SK-N-SH (cell line): ENCODE results near the gene CALML6. TPM values are rescaled to one million over a fixed set of nuclear protein-coding genes. Genes with fewer than 3 reads are reported as not detected.

ENCODE experiments used
- CTCF ChIA-PET: fragments of 300-600, 350-600 bp; formaldehyde crosslinking; extraction: SDS; loops from one replicate; lab custom pipeline; 2021; lab: Yijun Ruan, JAX
- POLR2A ChIA-PET: fragments of 350-600 bp; sonication (Branson Sonifier 250); formaldehyde crosslinking; extraction: SDS; loops from one replicate; lab custom pipeline; 2020; ENCODE audit warnings: antibody characterized with exemption, inconsistent platforms; lab: Yijun Ruan, JAX
- DNase-seq: peaks from one replicate; pipeline ENCODE4 v3.0.0; 2012
- H2AFZ ChIP-seq: fragments of 200-600 bp; sonication (generic); 2 replicates; pipeline ENCODE4 v1.8.1; 2016; ENCODE audit warnings: antibody characterized with exemption, mild to moderate bottlenecking, low read depth
- H3F3A ChIP-seq: fragments of 200-600 bp; sonication (generic); replicated peaks from 2 replicates; pipeline ENCODE3; 2016; ENCODE audit warnings: antibody characterized with exemption, mild to moderate bottlenecking; ENCODE audit not compliant: insufficient read depth
- H3K27ac ChIP-seq, 2 experiments: fragments of 200-500 bp in 1 of 2; fragments of 200-600 bp in 1 of 2; sonication (Bioruptor generic) in 1 of 2; sonication (generic), shearing (Covaris generic) in 1 of 2; 2 replicates each; pipeline versions ENCODE4 v1.5.1 to v1.6.1; 2014 to 2016; ENCODE audit warnings: low read depth in 2 of 2, inconsistent platforms in 1 of 2, low read length in 1 of 2, mild to moderate bottlenecking in 1 of 2, mixed read lengths in 1 of 2
- H3K27me3 ChIP-seq: fragments of 200-600 bp; sonication (generic), shearing (Covaris generic); 2 replicates; pipeline ENCODE4 v1.6.1; 2016; ENCODE audit warnings: mixed run types; ENCODE audit not compliant: insufficient read depth
- H3K36me3 ChIP-seq, 2 experiments: fragments of 200-500 bp in 1 of 2; fragments of 200-600 bp in 1 of 2; sonication (Bioruptor generic) in 1 of 2; sonication (generic) in 1 of 2; replicated peaks in 1 of 2; 2 replicates each; pipeline versions ENCODE3 to v1.5.1; 2014 to 2016; ENCODE audit warnings: low read length in 1 of 2, mild to moderate bottlenecking in 1 of 2; ENCODE audit not compliant: insufficient read depth in 2 of 2, control insufficient read depth in 1 of 2
- H3K4me1 ChIP-seq, 2 experiments: fragments of 200-500 bp in 1 of 2; fragments of 200-600 bp in 1 of 2; sonication (Bioruptor generic) in 1 of 2; sonication (generic), shearing (Covaris generic) in 1 of 2; 2 replicates each; pipeline versions ENCODE4 v1.5.1 to v1.6.1; 2014 to 2016; ENCODE audit warnings: low read depth in 1 of 2, low read length in 1 of 2, mixed run types in 1 of 2; ENCODE audit not compliant: insufficient read depth in 2 of 2, control insufficient read depth in 1 of 2
- H3K4me2 ChIP-seq: fragments of 200-600 bp; sonication (generic), shearing (Covaris generic); 2 replicates; pipeline ENCODE4 v1.6.1; 2017; ENCODE audit warnings: mixed run types
- H3K4me3 ChIP-seq, 2 experiments: fragments of 200-500 bp in 1 of 2; fragments of 200-600 bp in 1 of 2; sonication (Bioruptor generic) in 1 of 2; sonication (generic), shearing (Covaris generic) in 1 of 2; 2 replicates each; pipeline versions ENCODE4 v1.5.1 to v1.8.1; 2014 to 2016; ENCODE audit warnings: low read depth in 2 of 2, inconsistent platforms in 1 of 2, low read length in 1 of 2, mild to moderate bottlenecking in 1 of 2, mixed read lengths in 1 of 2, moderate library complexity in 1 of 2
- H3K79me2 ChIP-seq: fragments of 200-600 bp; sonication (generic); 2 replicates; pipeline ENCODE4 v1.8.1; 2017; ENCODE audit warnings: mild to moderate bottlenecking; ENCODE audit not compliant: insufficient read depth
- H3K9ac ChIP-seq: fragments of 200-600 bp; sonication (generic); 2 replicates; pipeline ENCODE4 v1.6.1; 2017; ENCODE audit warnings: mixed run types
- H3K9me2 ChIP-seq: fragments of 200-600 bp; sonication (generic); 2 replicates; pipeline ENCODE4 v1.6.1; 2017; ENCODE audit warnings: mixed run types
- H3K9me3 ChIP-seq: fragments of 200-600 bp; sonication (generic); 2 replicates; pipeline ENCODE4 v1.6.1; 2017; ENCODE audit warnings: mixed run types, mild to moderate bottlenecking, moderate library complexity
- H4K20me1 ChIP-seq: fragments of 200-600 bp; sonication (generic); 2 replicates; pipeline ENCODE4 v1.6.1; 2017; ENCODE audit warnings: mild to moderate bottlenecking, mixed run types; ENCODE audit not compliant: insufficient read depth
- CHD2 ChIP-seq: fragments of 150-350 bp; IDR thresholded peaks from 2 replicates; pipeline ENCODE4 v1.6.1; 2018; ENCODE audit warnings: low read length; ENCODE audit not compliant: partially characterized antibody
- EZH2phosphoT487 ChIP-seq: fragments of 200-600 bp; sonication (generic); IDR thresholded peaks from 2 replicates; pipeline ENCODE4 v1.6.1; 2017; ENCODE audit warnings: low read depth, mixed run types, mild to moderate bottlenecking, antibody characterized with exemption, moderate library complexity, borderline replicate concordance
- FOSL2 ChIP-seq: IDR thresholded peaks from 2 replicates; pipeline ENCODE4 v1.4.0; 2012; ENCODE audit warnings: low read depth, mild to moderate bottlenecking, moderate library complexity, borderline replicate concordance
- FOXM1 ChIP-seq: IDR thresholded peaks from 2 replicates; pipeline ENCODE4 v1.4.0; 2012; ENCODE audit warnings: low read depth, mild to moderate bottlenecking
- GABPA ChIP-seq: IDR thresholded peaks from 2 replicates; pipeline ENCODE4 v1.4.0; 2012; ENCODE audit warnings: low read depth, mild to moderate bottlenecking
- JUND ChIP-seq: IDR thresholded peaks from 2 replicates; pipeline ENCODE4 v1.4.0; 2012
- NFIC ChIP-seq: IDR thresholded peaks from 2 replicates; pipeline ENCODE4 v1.4.0; 2012; ENCODE audit warnings: borderline replicate concordance
- NRF1 ChIP-seq: IDR thresholded peaks from 2 replicates; pipeline ENCODE4 v1.6.1; 2012; ENCODE audit warnings: low read depth, mild to moderate bottlenecking, low read length
- RAD21 ChIP-seq: IDR thresholded peaks from 2 replicates; pipeline ENCODE4 v1.6.1; 2012; ENCODE audit warnings: mild to moderate bottlenecking, low read length
- RCOR1 ChIP-seq: fragments of 150-350 bp; IDR thresholded peaks from 2 replicates; pipeline ENCODE4 v1.6.1; 2017; ENCODE audit warnings: antibody characterized with exemption, low read length
- RFX5 ChIP-seq: IDR thresholded peaks from 2 replicates; pipeline ENCODE4 v1.6.1; 2012; ENCODE audit warnings: mild to moderate bottlenecking, improper control_type of control experiment, low read length
- RXRA ChIP-seq: IDR thresholded peaks from 2 replicates; pipeline ENCODE4 v1.4.0; 2012; ENCODE audit warnings: low read depth, mild to moderate bottlenecking, borderline replicate concordance
- SIN3A ChIP-seq: IDR thresholded peaks from 2 replicates; pipeline ENCODE4 v1.6.1; 2012; ENCODE audit warnings: low read depth, mild to moderate bottlenecking, low read length, moderate library complexity, borderline replicate concordance
- TEAD4 ChIP-seq: IDR thresholded peaks from 2 replicates; pipeline ENCODE4 v1.4.0; 2012; ENCODE audit warnings: mild to moderate bottlenecking, borderline replicate concordance; ENCODE audit not compliant: insufficient read depth
- WGBS: methylation state at CpG from one replicate; pipeline ENCODE4 v1.1.6; 2017; ENCODE audit warnings: low lambda C conversion rate; 5-methylcytosine and 5-hydroxymethylcytosine counted together
- polyA plus RNA-seq, 3 experiments: library from polyadenylated mRNA; depleted of rRNA; stranded (reverse); fragments of >200 nt; gene quantifications; 2 replicates each; pipeline ENCODE4 v1.2.3, GENCODE V29; 2012
- TF ChIP-seq, protein P1 (sequence below): IDR thresholded peaks from 2 replicates; pipeline ENCODE4 v1.4.0; 2012; ENCODE audit warnings: low read depth, borderline replicate concordance
- TF ChIP-seq, protein P2 (sequence below): fragments of 200-600 bp; sonication (generic); IDR thresholded peaks from 2 replicates; pipeline ENCODE4 v1.6.1; 2017; ENCODE audit warnings: antibody characterized with exemption, mild to moderate bottlenecking, moderate library complexity
- TF ChIP-seq, protein P3 (sequence below): IDR thresholded peaks from 2 replicates; pipeline ENCODE4 v1.6.1; 2012; ENCODE audit warnings: mild to moderate bottlenecking, low read depth, low read length, moderate library complexity
- TF ChIP-seq, protein P4 (sequence below): IDR thresholded peaks from 2 replicates; pipeline ENCODE4 v1.4.0; 2012; ENCODE audit warnings: low read depth, borderline replicate concordance

The CALML6 gene
- polyA plus RNA-seq, 1 of the 3 experiments (the other 2 are of a cell fraction) = 0.87 TPM

GRCh38 chr1:1956101-1956500 lies 41.0 kb downstream of the CALML6 start:
- Histone ChIP-seq H3K4me2 (no peak overlapping the region), H3F3A (no peaks in the 10 kb centered on the region), H3K4me3 (no peak overlapping the region), H3K79me2 (no peaks in the 10 kb centered on the region), H3K4me1 (peaks cover 0 to 5% of the 10 kb centered on the region in 2 experiments; a peak in 1 of 4 replicates), H3K27ac (no peak overlapping the region), H2AFZ (no peak overlapping the region), H3K9ac (no peak overlapping the region), H4K20me1 (no peaks in the 10 kb centered on the region), H3K9me2 (no peaks in the 10 kb centered on the region), H3K27me3 (no peaks in the 10 kb centered on the region), H3K9me3 (no peaks in the 10 kb centered on the region), H3K36me3 (no peaks in the 10 kb centered on the region)
- ChIA-PET POLR2A (no interaction called here), CTCF (interaction anchor here (1.0 to 10.4 kb wide), 4 partner anchors 10 to 87 kb away, joined by 3 to 268 read pairs (median 6); no protein-coding TSS in a partner anchor)
- TF ChIP-seq, protein P1, sequence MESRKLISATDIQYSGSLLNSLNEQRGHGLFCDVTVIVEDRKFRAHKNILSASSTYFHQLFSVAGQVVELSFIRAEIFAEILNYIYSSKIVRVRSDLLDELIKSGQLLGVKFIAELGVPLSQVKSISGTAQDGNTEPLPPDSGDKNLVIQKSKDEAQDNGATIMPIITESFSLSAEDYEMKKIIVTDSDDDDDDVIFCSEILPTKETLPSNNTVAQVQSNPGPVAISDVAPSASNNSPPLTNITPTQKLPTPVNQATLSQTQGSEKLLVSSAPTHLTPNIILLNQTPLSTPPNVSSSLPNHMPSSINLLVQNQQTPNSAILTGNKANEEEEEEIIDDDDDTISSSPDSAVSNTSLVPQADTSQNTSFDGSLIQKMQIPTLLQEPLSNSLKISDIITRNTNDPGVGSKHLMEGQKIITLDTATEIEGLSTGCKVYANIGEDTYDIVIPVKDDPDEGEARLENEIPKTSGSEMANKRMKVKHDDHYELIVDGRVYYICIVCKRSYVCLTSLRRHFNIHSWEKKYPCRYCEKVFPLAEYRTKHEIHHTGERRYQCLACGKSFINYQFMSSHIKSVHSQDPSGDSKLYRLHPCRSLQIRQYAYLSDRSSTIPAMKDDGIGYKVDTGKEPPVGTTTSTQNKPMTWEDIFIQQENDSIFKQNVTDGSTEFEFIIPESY = no peak
- TF ChIP-seq RFX5 = no peak
- no peak for TF ChIP-seq RAD21
- no peak for TF ChIP-seq FOSL2
- no peak for TF ChIP-seq FOXM1
- TF ChIP-seq NRF1 = no peak
- TF ChIP-seq, protein P2, sequence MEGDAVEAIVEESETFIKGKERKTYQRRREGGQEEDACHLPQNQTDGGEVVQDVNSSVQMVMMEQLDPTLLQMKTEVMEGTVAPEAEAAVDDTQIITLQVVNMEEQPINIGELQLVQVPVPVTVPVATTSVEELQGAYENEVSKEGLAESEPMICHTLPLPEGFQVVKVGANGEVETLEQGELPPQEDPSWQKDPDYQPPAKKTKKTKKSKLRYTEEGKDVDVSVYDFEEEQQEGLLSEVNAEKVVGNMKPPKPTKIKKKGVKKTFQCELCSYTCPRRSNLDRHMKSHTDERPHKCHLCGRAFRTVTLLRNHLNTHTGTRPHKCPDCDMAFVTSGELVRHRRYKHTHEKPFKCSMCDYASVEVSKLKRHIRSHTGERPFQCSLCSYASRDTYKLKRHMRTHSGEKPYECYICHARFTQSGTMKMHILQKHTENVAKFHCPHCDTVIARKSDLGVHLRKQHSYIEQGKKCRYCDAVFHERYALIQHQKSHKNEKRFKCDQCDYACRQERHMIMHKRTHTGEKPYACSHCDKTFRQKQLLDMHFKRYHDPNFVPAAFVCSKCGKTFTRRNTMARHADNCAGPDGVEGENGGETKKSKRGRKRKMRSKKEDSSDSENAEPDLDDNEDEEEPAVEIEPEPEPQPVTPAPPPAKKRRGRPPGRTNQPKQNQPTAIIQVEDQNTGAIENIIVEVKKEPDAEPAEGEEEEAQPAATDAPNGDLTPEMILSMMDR = no peak
- no peak for TF ChIP-seq GABPA
- TF ChIP-seq RXRA = no peak
- TF ChIP-seq RCOR1 = no peak
- no peak for TF ChIP-seq JUND
- no peak for TF ChIP-seq EZH2phosphoT487
- TF ChIP-seq, protein P3, sequence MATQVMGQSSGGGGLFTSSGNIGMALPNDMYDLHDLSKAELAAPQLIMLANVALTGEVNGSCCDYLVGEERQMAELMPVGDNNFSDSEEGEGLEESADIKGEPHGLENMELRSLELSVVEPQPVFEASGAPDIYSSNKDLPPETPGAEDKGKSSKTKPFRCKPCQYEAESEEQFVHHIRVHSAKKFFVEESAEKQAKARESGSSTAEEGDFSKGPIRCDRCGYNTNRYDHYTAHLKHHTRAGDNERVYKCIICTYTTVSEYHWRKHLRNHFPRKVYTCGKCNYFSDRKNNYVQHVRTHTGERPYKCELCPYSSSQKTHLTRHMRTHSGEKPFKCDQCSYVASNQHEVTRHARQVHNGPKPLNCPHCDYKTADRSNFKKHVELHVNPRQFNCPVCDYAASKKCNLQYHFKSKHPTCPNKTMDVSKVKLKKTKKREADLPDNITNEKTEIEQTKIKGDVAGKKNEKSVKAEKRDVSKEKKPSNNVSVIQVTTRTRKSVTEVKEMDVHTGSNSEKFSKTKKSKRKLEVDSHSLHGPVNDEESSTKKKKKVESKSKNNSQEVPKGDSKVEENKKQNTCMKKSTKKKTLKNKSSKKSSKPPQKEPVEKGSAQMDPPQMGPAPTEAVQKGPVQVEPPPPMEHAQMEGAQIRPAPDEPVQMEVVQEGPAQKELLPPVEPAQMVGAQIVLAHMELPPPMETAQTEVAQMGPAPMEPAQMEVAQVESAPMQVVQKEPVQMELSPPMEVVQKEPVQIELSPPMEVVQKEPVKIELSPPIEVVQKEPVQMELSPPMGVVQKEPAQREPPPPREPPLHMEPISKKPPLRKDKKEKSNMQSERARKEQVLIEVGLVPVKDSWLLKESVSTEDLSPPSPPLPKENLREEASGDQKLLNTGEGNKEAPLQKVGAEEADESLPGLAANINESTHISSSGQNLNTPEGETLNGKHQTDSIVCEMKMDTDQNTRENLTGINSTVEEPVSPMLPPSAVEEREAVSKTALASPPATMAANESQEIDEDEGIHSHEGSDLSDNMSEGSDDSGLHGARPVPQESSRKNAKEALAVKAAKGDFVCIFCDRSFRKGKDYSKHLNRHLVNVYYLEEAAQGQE = no peak
- no peak for TF ChIP-seq NFIC
- TF ChIP-seq TEAD4 = no peak
- TF ChIP-seq, protein P4, sequence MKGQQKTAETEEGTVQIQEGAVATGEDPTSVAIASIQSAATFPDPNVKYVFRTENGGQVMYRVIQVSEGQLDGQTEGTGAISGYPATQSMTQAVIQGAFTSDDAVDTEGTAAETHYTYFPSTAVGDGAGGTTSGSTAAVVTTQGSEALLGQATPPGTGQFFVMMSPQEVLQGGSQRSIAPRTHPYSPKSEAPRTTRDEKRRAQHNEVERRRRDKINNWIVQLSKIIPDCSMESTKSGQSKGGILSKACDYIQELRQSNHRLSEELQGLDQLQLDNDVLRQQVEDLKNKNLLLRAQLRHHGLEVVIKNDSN = no peak
- no peak for TF ChIP-seq CHD2
- no peak for TF ChIP-seq SIN3A
- no peak for DNase-seq
- no CpG with 5 or more reads among the region's 7 CpGs for WGBS
